Glutamatergic neuron (in vitro differentiated cells): Measurements from ENCODE around the gene GIPC1. TPM values are rescaled to one million over a fixed set of nuclear protein-coding genes. Genes with fewer than 3 reads are reported as not detected.

Source experiments
- DNase-seq: peaks from one replicate; pipeline ENCODE4 v3.0.0; 2022
- H3K27ac Mint-ChIP-seq: one replicate; pipeline ENCODE4 v1.8.0; 2020; ENCODE audit warnings: mild to moderate bottlenecking, mixed read lengths, inconsistent platforms; ENCODE audit not compliant: unreplicated experiment
- H3K27me3 Mint-ChIP-seq: one replicate; pipeline ENCODE4 v1.8.0; 2020; ENCODE audit warnings: mild to moderate bottlenecking, moderate library complexity, mixed read lengths, inconsistent platforms; ENCODE audit not compliant: unreplicated experiment
- H3K36me3 Mint-ChIP-seq: one replicate; pipeline ENCODE4 v1.8.0; 2020; ENCODE audit warnings: mild to moderate bottlenecking, mixed read lengths, inconsistent platforms; ENCODE audit not compliant: unreplicated experiment
- H3K4me1 Mint-ChIP-seq: one replicate; pipeline ENCODE4 v1.8.0; 2020; ENCODE audit warnings: mild to moderate bottlenecking, low read depth, mixed read lengths, inconsistent platforms; ENCODE audit not compliant: unreplicated experiment
- H3K4me3 Mint-ChIP-seq: one replicate; pipeline ENCODE4 v1.8.0; 2020; ENCODE audit warnings: mild to moderate bottlenecking, mixed read lengths, inconsistent platforms; ENCODE audit not compliant: unreplicated experiment
- H3K9me3 Mint-ChIP-seq: one replicate; pipeline ENCODE4 v1.8.0; 2020; ENCODE audit warnings: mild to moderate bottlenecking, moderate library complexity, mixed read lengths, inconsistent platforms; ENCODE audit not compliant: unreplicated experiment
- CTCF ChIP-seq: fragments of 200-600 bp; sonication (generic); IDR thresholded peaks from one replicate; pipeline ENCODE4 v1.5.0; 2021; ENCODE audit not compliant: partially characterized antibody, unreplicated experiment
- total RNA-seq: library from RNA; stranded (reverse); fragmentation: NEBNext Ultra II Directional; extraction: Animal tissue kit (Norgen Biotek cat#: 25700); gene quantifications from one replicate; pipeline ENCODE4 v1.2.1, GENCODE V29; 2021; ENCODE audit not compliant: unreplicated experiment

GIPC1 gene
- total RNA-seq, 1 donor from 2014 or later, result 53.4 TPM

- Mint-ChIP-seq H3K4me3 (peak overlapping the region; percentile 20), H3K27me3 (peaks cover 16% of the 10 kb centered on the region), H3K4me1 (peaks cover 11% of the 10 kb centered on the region), H3K27ac (no peak overlapping the region), H3K36me3 (no peaks in the 10 kb centered on the region), H3K9me3 (peaks cover 11% of the 10 kb centered on the region)
- TF ChIP-seq CTCF, result no peak
- DNase-seq, result no peak
These were observed 21.1 kb downstream of the GIPC1 start for GRCh38 chr19:14474827-14475226.

- DNase-seq, result peak; percentile 61
- H3K4me1 Mint-ChIP-seq, result peaks cover 11% of the 10 kb centered on the region
- H3K27me3 Mint-ChIP-seq, result peaks cover 15% of the 10 kb centered on the region
- peaks cover 11% of the 10 kb centered on the region for H3K9me3 Mint-ChIP-seq
- no peak overlapping the region for H3K27ac Mint-ChIP-seq
- H3K36me3 Mint-ChIP-seq, result no peaks in the 10 kb centered on the region
- TF ChIP-seq CTCF, result no peak
- H3K4me3 Mint-ChIP-seq, result no peak overlapping the region
These were observed 21.8 kb downstream of the GIPC1 start for GRCh38 chr19:14473978-14474578.

GRCh38 chr19:14473073-14473977, 22.6 kb downstream of the GIPC1 start:
- peaks cover 11% of the 10 kb centered on the region for H3K4me1 Mint-ChIP-seq
- no peak for TF ChIP-seq CTCF
- peak; percentile 53 for DNase-seq
- H3K9me3 Mint-ChIP-seq, result peaks cover 11% of the 10 kb centered on the region
- H3K27ac Mint-ChIP-seq, result no peak overlapping the region
- no peaks in the 10 kb centered on the region for H3K36me3 Mint-ChIP-seq
- H3K27me3 Mint-ChIP-seq, result peaks cover 14% of the 10 kb centered on the region
- peak overlapping the region; percentile 49 for H3K4me3 Mint-ChIP-seq

GRCh38 chr19:14472202-14472938, 23.6 kb downstream of the GIPC1 start:
- no peak overlapping the region for H3K4me3 Mint-ChIP-seq
- peaks cover 11% of the 10 kb centered on the region for H3K4me1 Mint-ChIP-seq
- H3K27ac Mint-ChIP-seq, result no peak overlapping the region
- peak; percentile 92 for DNase-seq
- peaks cover 11% of the 10 kb centered on the region for H3K9me3 Mint-ChIP-seq
- H3K36me3 Mint-ChIP-seq, result no peaks in the 10 kb centered on the region
- TF ChIP-seq CTCF, result peak; percentile 100
- H3K27me3 Mint-ChIP-seq, result peaks cover 14% of the 10 kb centered on the region
